H1 (cell line): ENCODE data around the gene SEMA3E.

Experiments
- PHF8 ChIP-seq: fragments of 200-600 bp; sonication (generic); conservative IDR thresholded peaks from 2 replicates; pipeline ENCODE4 v1.7.1; 2012; ENCODE audit warnings: low read depth, mild to moderate bottlenecking, inconsistent platforms, low read length, moderate library complexity
- TCF12 ChIP-seq: IDR thresholded peaks from 2 replicates; pipeline ENCODE4 v1.6.1; 2011; ENCODE audit warnings: low read depth, mild to moderate bottlenecking, low read length

GRCh38 chr7:83514977-83515376, 134.0 kb downstream of the SEMA3E start:
- TF ChIP-seq TCF12: no peak
- TF ChIP-seq PHF8: no peak
